Measurements from ENCODE around the gene FGF16. TPM values are rescaled to one million over a fixed set of nuclear protein-coding genes. Genes with fewer than 3 reads are reported as not detected.

Gene FGF16
- total and polyA plus RNA-seq, 2 of the 8 experiments (the other 6 are each of a cell fraction or from before 2014, with no cell fraction given) = 0.50 to 1.4 TPM

- H2AFZ ChIP-seq (ENCODE audit: low read length) = no peak overlapping the region
- ChIA-PET POLR2A (ENCODE audit: partially characterized antibody) (interaction anchor here (0.9 to 1.5 kb wide), 4 partner anchors 17 to 56 kb away, joined by 3 to 4 read pairs (median 3); partner anchors contain the start of gene FGF16), CTCF (ENCODE audit: partially characterized antibody) (no interaction called here)
- H3K4me2 ChIP-seq (ENCODE audit: insufficient read depth in 1 of 2, low read depth in 2 of 2, low read length in 2 of 2) = no peak overlapping the region; a peak in 1 of 4 replicates
- H2AK5ac ChIP-seq (ENCODE audit: low read depth, low read length) = no peak overlapping the region
- no peak overlapping the region for H2BK20ac ChIP-seq (ENCODE audit: low read length)
- H3K27ac ChIP-seq (ENCODE audit: low read depth, low read length) = no peak overlapping the region
- no peaks in the 10 kb centered on the region for H3K9me3 ChIP-seq (ENCODE audit: insufficient read depth in 2 of 2, low read depth in 1 of 2, low read length in 1 of 2)
- no peak overlapping the region for H3K14ac ChIP-seq (ENCODE audit: insufficient read length)
- no peak overlapping the region for H3K23ac ChIP-seq (ENCODE audit: insufficient read length)
- no peak overlapping the region for H3K4ac ChIP-seq (replicated peaks; ENCODE audit: insufficient read length, low read depth, low read length)
- H3K56ac ChIP-seq (replicated peaks; ENCODE audit: insufficient read length, low read depth, low read length) = no peak overlapping the region
- H3K23me2 ChIP-seq (ENCODE audit: low read depth, low read length) = no peaks in the 10 kb centered on the region
- no peaks in the 10 kb centered on the region for H3K79me1 ChIP-seq (ENCODE audit: low read depth, low read length)
- no peak overlapping the region for H2BK120ac ChIP-seq (replicated peaks; ENCODE audit: low read depth, low read length)
- FAIRE-seq = no peak
- H3K27me3 ChIP-seq (replicated peaks in 1 of 4; ENCODE audit: control insufficient read depth in 3 of 4, extremely low read depth in 1 of 4, insufficient read depth in 3 of 4, low read length in 3 of 4) = no peaks in the 10 kb centered on the region
- H4K20me1 ChIP-seq (replicated peaks in 1 of 2; ENCODE audit: control insufficient read depth in 1 of 2, insufficient read depth in 2 of 2, low read length in 2 of 2) = no peaks in the 10 kb centered on the region
- H3K18ac ChIP-seq (ENCODE audit: extremely low read depth, low read length) = no peak overlapping the region
- H4K91ac ChIP-seq (replicated peaks; ENCODE audit: insufficient read length, low read length) = no peak overlapping the region
- H3K4me3 ChIP-seq (ENCODE audit: extremely low read depth in 1 of 4, insufficient read depth in 2 of 4, low read depth in 3 of 4, low read length in 4 of 4) = no peak overlapping the region
- no peak for DNase-seq (ENCODE audit: low read depth in 1 of 2, low spot score in 2 of 2)
- H4K5ac ChIP-seq (ENCODE audit: insufficient read length, low read depth, low read length) = no peak overlapping the region
- no peak overlapping the region for H2BK12ac ChIP-seq (ENCODE audit: low read depth, low read length)
- H3K9ac ChIP-seq (replicated peaks in 1 of 4; ENCODE audit: extremely low read depth in 1 of 4, low read depth in 3 of 4, low read length in 3 of 4) = no peak overlapping the region
- WGBS, 2 experiments (ENCODE audit: extremely low coverage in 1 of 2, insufficient coverage in 1 of 2, insufficient read length in 1 of 2, insufficient replicate concordance in 2 of 2, low coverage in 1 of 2, low lambda C conversion rate in 2 of 2, missing lambda C conversion rate in 1 of 2) = 24% methylated on average over 2 of the region's 2 CpGs; no CpG with 5 or more reads in 1 of the 2 experiments
- H2BK5ac ChIP-seq (ENCODE audit: low read depth, low read length) = no peak overlapping the region
- H3K36me3 ChIP-seq (ENCODE audit: control insufficient read depth in 2 of 4, insufficient read depth in 4 of 4, low read length in 3 of 4) = peaks cover 0 to 4% (median 0%) of the 10 kb centered on the region in 4 experiments; a peak in 1 of 8 replicates
- no peak overlapping the region for H4K8ac ChIP-seq (ENCODE audit: extremely low read depth, insufficient read depth, low read length)
- peaks cover 0 to 5% (median 2%) of the 10 kb centered on the region in 4 experiments; a peak in 1 of 7 replicates for H3K4me1 ChIP-seq (replicated peaks in 1 of 4; ENCODE audit: control insufficient read depth in 3 of 4, insufficient read depth in 4 of 4, low read length in 3 of 4)
- no peaks in the 10 kb centered on the region for H3K79me2 ChIP-seq (ENCODE audit: control insufficient read depth in 1 of 2, insufficient read depth in 2 of 2, low read length in 2 of 2)
- no peak overlapping the region for H2BK15ac ChIP-seq (ENCODE audit: low read length)
- TF ChIP-seq, protein P1, sequence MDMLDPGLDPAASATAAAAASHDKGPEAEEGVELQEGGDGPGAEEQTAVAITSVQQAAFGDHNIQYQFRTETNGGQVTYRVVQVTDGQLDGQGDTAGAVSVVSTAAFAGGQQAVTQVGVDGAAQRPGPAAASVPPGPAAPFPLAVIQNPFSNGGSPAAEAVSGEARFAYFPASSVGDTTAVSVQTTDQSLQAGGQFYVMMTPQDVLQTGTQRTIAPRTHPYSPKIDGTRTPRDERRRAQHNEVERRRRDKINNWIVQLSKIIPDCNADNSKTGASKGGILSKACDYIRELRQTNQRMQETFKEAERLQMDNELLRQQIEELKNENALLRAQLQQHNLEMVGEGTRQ (IDR thresholded peaks at IDR 0.05; ENCODE audit: low read length) = no peak
- TF ChIP-seq ASH2L (IDR thresholded peaks at IDR 0.05; ENCODE audit: low read length) (no peak), HDAC2 (IDR thresholded peaks at IDR 0.05; ENCODE audit: borderline replicate concordance in 1 of 2, low read depth in 2 of 2, low read length in 2 of 2) (no peak), RFX5 (IDR thresholded peaks at IDR 0.05; ENCODE audit: borderline replicate concordance, low read depth, low read length) (no peak), KDM4A (IDR thresholded peaks at IDR 0.05; ENCODE audit: low read depth, low read length, severe bottlenecking) (no peak), SP2 (IDR thresholded peaks at IDR 0.05; ENCODE audit: low read length) (no peak), FOSL1 (IDR thresholded peaks at IDR 0.05; ENCODE audit: insufficient read depth, low read depth, low read length) (no peak), JUN (IDR thresholded peaks at IDR 0.05; ENCODE audit: low read depth, low read length) (no peak), EP300 (IDR thresholded peaks at IDR 0.05; ENCODE audit: borderline replicate concordance in 1 of 2, low read depth in 2 of 2, low read length in 2 of 2) (no peak), BRCA1 (IDR thresholded peaks at IDR 0.05; ENCODE audit: low read depth, low read length) (no peak), SP1 (IDR thresholded peaks at IDR 0.05; ENCODE audit: low read depth, low read length) (no peak), JUND (IDR thresholded peaks at IDR 0.05; ENCODE audit: low read length) (no peak)
These were observed 55.8 kb downstream of the FGF16 start for GRCh38 chrX:77502951-77503525.
